ENCODE measurements around the gene CMTM6. TPM values are rescaled to one million over a fixed set of nuclear protein-coding genes. Genes with fewer than 3 reads are reported as not detected.

The CMTM6 gene
- total and polyA plus RNA-seq, 10 of the 15 experiments (the other 5 are each of a cell fraction or from before 2014, with no cell fraction given) = 27.1 to 97.3 (median 61.4) TPM

DNA sequence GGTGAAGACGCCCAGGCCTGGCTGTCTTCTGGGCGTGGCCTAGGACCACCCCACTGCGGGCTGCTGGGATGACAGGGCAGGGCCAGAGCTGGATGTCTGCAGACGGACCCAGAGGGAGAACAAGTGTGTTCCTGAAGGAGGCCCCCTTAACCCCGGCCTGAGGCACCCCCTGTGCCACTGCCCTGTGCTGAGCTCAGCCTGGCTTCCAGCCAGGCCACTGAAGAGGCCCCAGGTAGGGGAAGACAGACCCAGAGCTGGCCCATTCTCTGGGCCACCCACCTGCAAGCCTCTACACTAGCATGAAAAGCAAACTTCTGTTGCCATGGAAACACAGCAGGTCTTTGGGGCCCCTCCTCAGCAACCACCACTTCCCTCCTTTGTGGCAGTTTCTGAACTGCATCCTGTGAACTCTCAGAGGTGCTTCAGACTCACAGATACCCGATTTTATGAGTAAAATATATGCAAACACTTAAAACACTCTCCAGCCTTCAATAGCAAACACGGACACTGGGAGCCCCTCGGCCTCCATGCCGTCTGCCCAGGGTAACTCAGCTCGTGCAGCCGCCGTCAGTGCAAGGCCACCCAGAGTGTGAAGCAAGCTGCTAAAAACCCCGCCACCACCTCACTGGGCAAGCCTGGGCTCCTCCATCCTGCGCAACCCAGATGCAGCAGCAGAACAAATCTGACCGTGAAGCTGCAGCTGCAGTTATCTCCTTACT lies 42.5 kb downstream of the CMTM6 start (continued):
- peak; percentile 89 for TF ChIP-seq RFX5 (IDR thresholded peaks at IDR 0.05; ENCODE audit: low read depth, low read length)
- no peak for TF ChIP-seq PAX5 (IDR thresholded peaks at IDR 0.05; ENCODE audit: borderline replicate concordance, low read depth, low read length)
- TF ChIP-seq RCOR1 (conservative IDR thresholded peaks at IDR 0.05; ENCODE audit: low read depth, low read length) = no peak
- TF ChIP-seq SPI1 (IDR thresholded peaks at IDR 0.05; ENCODE audit: borderline replicate concordance, insufficient read depth, low read depth, low read length) = peak; percentile 73; the same call in 1 of the 2 replicates
- TF ChIP-seq, protein P1, sequence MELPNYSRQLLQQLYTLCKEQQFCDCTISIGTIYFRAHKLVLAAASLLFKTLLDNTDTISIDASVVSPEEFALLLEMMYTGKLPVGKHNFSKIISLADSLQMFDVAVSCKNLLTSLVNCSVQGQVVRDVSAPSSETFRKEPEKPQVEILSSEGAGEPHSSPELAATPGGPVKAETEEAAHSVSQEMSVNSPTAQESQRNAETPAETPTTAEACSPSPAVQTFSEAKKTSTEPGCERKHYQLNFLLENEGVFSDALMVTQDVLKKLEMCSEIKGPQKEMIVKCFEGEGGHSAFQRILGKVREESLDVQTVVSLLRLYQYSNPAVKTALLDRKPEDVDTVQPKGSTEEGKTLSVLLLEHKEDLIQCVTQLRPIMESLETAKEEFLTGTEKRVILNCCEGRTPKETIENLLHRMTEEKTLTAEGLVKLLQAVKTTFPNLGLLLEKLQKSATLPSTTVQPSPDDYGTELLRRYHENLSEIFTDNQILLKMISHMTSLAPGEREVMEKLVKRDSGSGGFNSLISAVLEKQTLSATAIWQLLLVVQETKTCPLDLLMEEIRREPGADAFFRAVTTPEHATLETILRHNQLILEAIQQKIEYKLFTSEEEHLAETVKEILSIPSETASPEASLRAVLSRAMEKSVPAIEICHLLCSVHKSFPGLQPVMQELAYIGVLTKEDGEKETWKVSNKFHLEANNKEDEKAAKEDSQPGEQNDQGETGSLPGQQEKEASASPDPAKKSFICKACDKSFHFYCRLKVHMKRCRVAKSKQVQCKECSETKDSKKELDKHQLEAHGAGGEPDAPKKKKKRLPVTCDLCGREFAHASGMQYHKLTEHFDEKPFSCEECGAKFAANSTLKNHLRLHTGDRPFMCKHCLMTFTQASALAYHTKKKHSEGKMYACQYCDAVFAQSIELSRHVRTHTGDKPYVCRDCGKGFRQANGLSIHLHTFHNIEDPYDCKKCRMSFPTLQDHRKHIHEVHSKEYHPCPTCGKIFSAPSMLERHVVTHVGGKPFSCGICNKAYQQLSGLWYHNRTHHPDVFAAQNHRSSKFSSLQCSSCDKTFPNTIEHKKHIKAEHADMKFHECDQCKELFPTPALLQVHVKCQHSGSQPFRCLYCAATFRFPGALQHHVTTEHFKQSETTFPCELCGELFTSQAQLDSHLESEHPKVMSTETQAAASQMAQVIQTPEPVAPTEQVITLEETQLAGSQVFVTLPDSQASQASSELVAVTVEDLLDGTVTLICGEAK (IDR thresholded peaks at IDR 0.05; ENCODE audit: borderline replicate concordance) = 0 out of 2 replicates have a peak, but pooled peaks have one; percentile 7
- TF ChIP-seq, protein P2, sequence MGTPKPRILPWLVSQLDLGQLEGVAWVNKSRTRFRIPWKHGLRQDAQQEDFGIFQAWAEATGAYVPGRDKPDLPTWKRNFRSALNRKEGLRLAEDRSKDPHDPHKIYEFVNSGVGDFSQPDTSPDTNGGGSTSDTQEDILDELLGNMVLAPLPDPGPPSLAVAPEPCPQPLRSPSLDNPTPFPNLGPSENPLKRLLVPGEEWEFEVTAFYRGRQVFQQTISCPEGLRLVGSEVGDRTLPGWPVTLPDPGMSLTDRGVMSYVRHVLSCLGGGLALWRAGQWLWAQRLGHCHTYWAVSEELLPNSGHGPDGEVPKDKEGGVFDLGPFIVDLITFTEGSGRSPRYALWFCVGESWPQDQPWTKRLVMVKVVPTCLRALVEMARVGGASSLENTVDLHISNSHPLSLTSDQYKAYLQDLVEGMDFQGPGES (IDR thresholded peaks at IDR 0.05) = no peak
- TF ChIP-seq BHLHE40 (IDR thresholded peaks at IDR 0.05; ENCODE audit: borderline replicate concordance in 1 of 2, low read depth in 2 of 2, low read length in 1 of 2) = 0 out of 4 replicates have a peak, but pooled peaks of 1 of the 2 experiments have one; percentile 10
- TF ChIP-seq, protein P3, sequence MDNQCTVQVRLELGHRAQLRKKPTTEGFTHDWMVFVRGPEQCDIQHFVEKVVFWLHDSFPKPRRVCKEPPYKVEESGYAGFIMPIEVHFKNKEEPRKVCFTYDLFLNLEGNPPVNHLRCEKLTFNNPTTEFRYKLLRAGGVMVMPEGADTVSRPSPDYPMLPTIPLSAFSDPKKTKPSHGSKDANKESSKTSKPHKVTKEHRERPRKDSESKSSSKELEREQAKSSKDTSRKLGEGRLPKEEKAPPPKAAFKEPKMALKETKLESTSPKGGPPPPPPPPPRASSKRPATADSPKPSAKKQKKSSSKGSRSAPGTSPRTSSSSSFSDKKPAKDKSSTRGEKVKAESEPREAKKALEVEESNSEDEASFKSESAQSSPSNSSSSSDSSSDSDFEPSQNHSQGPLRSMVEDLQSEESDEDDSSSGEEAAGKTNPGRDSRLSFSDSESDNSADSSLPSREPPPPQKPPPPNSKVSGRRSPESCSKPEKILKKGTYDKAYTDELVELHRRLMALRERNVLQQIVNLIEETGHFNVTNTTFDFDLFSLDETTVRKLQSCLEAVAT (IDR thresholded peaks at IDR 0.05) = no peak
- TF ChIP-seq, protein P4, sequence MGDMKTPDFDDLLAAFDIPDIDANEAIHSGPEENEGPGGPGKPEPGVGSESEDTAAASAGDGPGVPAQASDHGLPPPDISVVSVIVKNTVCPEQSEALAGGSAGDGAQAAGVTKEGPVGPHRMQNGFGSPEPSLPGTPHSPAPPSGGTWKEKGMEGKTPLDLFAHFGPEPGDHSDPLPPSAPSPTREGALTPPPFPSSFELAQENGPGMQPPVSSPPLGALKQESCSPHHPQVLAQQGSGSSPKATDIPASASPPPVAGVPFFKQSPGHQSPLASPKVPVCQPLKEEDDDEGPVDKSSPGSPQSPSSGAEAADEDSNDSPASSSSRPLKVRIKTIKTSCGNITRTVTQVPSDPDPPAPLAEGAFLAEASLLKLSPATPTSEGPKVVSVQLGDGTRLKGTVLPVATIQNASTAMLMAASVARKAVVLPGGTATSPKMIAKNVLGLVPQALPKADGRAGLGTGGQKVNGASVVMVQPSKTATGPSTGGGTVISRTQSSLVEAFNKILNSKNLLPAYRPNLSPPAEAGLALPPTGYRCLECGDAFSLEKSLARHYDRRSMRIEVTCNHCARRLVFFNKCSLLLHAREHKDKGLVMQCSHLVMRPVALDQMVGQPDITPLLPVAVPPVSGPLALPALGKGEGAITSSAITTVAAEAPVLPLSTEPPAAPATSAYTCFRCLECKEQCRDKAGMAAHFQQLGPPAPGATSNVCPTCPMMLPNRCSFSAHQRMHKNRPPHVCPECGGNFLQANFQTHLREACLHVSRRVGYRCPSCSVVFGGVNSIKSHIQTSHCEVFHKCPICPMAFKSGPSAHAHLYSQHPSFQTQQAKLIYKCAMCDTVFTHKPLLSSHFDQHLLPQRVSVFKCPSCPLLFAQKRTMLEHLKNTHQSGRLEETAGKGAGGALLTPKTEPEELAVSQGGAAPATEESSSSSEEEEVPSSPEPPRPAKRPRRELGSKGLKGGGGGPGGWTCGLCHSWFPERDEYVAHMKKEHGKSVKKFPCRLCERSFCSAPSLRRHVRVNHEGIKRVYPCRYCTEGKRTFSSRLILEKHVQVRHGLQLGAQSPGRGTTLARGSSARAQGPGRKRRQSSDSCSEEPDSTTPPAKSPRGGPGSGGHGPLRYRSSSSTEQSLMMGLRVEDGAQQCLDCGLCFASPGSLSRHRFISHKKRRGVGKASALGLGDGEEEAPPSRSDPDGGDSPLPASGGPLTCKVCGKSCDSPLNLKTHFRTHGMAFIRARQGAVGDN (IDR thresholded peaks at IDR 0.05) = no peak
- TF ChIP-seq MTA2 (IDR thresholded peaks at IDR 0.05; ENCODE audit: low read depth) = 0 out of 2 replicates have a peak, but pooled peaks have one; percentile 13
- TF ChIP-seq FOS (IDR thresholded peaks at IDR 0.05; ENCODE audit: borderline replicate concordance, extremely low read depth, insufficient read length) = no peak
- TF ChIP-seq POLR2AphosphoS5 (IDR thresholded peaks at IDR 0.05; ENCODE audit: low read length) = no peak
- no peak for TF ChIP-seq EZH2 (IDR thresholded peaks at IDR 0.05; ENCODE audit: borderline replicate concordance, control insufficient read depth, low read depth, low read length)

All from GM12878 (cell line).